ENCODE results near the gene EBF3.

- TF ChIP-seq CTCF (IDR thresholded peaks at IDR 0.05; ENCODE audit: insufficient read depth, low read depth, low read length) (no peak), EZH2 (IDR thresholded peaks at IDR 0.05; ENCODE audit: insufficient read depth, low read length) (no peak)
Observed at GRCh38 chr10:129849853-129850252, 114.2 kb downstream of the EBF3 start.

Measured in astrocyte (in vitro differentiated cells and primary cell).